Stimulated activated memory B cell treated with anti-CD40 and anti-IgM and Interleukin-4, amounts not matched to agents 10 μg/mL and 1 μg/mL and 100 μg/mL, for 72 hours (primary cell): ENCODE measurements around the gene KIF1B.
"Not testable (repeated sequence)": the region's sequence is repeated elsewhere in the genome, so short reads cannot be mapped to it uniquely, and the experiment has no call there.

Source experiments
- ATAC-seq: fragments of 150-1000 bp; cut with Tn5 transposase; 2 replicates; pipeline ENCODE4 v1.10.0; 2021
- H3K27ac Mint-ChIP-seq: one replicate; pipeline ENCODE4 v1.8.0; 2022; ENCODE audit warnings: mild to moderate bottlenecking, mixed read lengths
- H3K27me3 Mint-ChIP-seq: one replicate; pipeline ENCODE4 v1.8.0; 2022; ENCODE audit warnings: mixed read lengths
- H3K36me3 Mint-ChIP-seq: one replicate; pipeline ENCODE4 v1.8.0; 2022; ENCODE audit warnings: mixed read lengths
- H3K4me1 Mint-ChIP-seq: one replicate; pipeline ENCODE4 v1.8.0; 2022; ENCODE audit warnings: mixed read lengths
- H3K4me3 Mint-ChIP-seq: one replicate; pipeline ENCODE4 v1.8.0; 2022; ENCODE audit warnings: mild to moderate bottlenecking, moderate library complexity, mixed read lengths
- H3K9me3 Mint-ChIP-seq: one replicate; pipeline ENCODE4 v1.8.0; 2022; ENCODE audit warnings: mixed read lengths

KIF1B gene

DNA sequence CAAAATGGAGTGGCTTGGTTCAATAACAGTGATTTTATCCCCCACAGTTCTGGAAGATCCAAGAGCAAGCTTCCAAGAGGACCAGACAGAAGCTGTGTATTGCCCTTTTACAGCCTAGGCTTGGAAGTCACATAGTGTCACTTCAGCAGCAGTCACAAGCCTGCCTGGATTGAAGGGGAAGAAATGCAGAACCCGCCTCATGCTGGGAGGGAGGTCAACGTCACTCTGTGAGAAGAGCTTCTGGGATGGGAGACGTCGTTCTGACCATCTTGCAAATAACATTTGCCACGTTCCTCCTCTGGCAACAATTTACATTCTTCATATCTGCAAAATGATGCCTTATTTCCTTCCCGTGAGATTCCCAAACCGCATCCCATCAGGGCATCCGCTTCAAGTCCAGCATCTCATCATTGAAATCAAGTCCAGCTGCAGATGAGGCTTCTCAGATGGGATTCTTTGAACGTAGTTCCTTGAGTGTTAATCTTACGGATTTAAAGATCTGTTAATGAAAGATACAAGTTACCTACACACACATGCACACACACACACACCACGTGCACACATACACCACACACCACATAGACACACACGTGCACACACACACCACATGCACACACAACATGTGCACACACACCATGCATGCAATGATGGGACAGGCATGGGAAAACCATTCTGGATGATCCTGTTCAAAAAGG, 23.9 kb upstream of the KIF1B start:
- Mint-ChIP-seq H3K9me3 (peaks cover 3% of the 10 kb centered on the region), H3K4me1 (peaks cover 7% of the 10 kb centered on the region), H3K27me3 (no peaks in the 10 kb centered on the region), H3K4me3 (no peak overlapping the region), H3K27ac (no peak overlapping the region), H3K36me3 (peaks cover 5% of the 10 kb centered on the region)
- no peak for ATAC-seq

- ATAC-seq: no peak
- H3K27ac Mint-ChIP-seq: no peak overlapping the region
- H3K4me1 Mint-ChIP-seq: peaks cover 7% of the 10 kb centered on the region
- peaks cover 3% of the 10 kb centered on the region for H3K9me3 Mint-ChIP-seq
- H3K4me3 Mint-ChIP-seq: no peak overlapping the region
- peaks cover 5% of the 10 kb centered on the region for H3K36me3 Mint-ChIP-seq
- H3K27me3 Mint-ChIP-seq: no peaks in the 10 kb centered on the region
Observed at GRCh38 chr1:10187026-10187334, 23.4 kb upstream of the KIF1B start.

DNA sequence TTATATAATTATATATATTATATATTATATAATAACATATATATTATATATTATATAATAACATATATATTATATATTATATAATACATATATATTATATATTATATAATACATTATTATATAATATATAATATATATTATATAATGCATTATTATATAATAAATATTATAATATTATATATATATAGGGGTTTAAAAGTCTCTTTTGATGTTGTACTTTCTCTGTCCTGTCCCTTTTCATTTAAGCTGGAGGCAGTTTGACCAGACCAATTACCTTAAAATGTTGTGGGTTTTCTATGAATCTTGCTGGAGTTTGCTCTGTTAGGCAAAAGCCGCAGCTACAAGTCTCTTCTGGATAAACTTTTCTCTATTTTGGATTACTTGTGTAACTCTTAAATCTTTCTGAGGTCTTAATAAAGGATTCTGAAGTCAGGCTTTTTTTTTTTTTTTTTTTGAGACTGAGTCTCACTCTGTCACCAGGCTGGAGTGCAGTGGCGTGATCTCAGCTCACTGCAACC, 22.2 kb upstream of the KIF1B start:
- H3K9me3 Mint-ChIP-seq: peaks cover 3% of the 10 kb centered on the region
- peaks cover 7% of the 10 kb centered on the region for H3K4me1 Mint-ChIP-seq
- H3K27ac Mint-ChIP-seq: no peak overlapping the region
- H3K27me3 Mint-ChIP-seq: peaks cover 2% of the 10 kb centered on the region
- no peaks in the 10 kb centered on the region for H3K36me3 Mint-ChIP-seq
- ATAC-seq: no peak
- no peak overlapping the region for H3K4me3 Mint-ChIP-seq

GRCh38 chr1:10189659-10190058, 20.7 kb upstream of the KIF1B start:
- H3K36me3 Mint-ChIP-seq: no peaks in the 10 kb centered on the region
- peak; percentile 86 for ATAC-seq
- peak overlapping the region; percentile 65 for H3K27ac Mint-ChIP-seq
- peaks cover 3% of the 10 kb centered on the region for H3K9me3 Mint-ChIP-seq
- peaks cover 7% of the 10 kb centered on the region for H3K4me1 Mint-ChIP-seq
- peaks cover 9% of the 10 kb centered on the region for H3K27me3 Mint-ChIP-seq
- peak overlapping the region; percentile 31 for H3K4me3 Mint-ChIP-seq

GRCh38 chr1:10192263-10192662, 18.1 kb upstream of the KIF1B start:
- Mint-ChIP-seq H3K36me3 (no peaks in the 10 kb centered on the region), H3K9me3 (peaks cover 3% of the 10 kb centered on the region), H3K27ac (no peak overlapping the region), H3K4me1 (peaks cover 7% of the 10 kb centered on the region), H3K27me3 (peaks cover 9% of the 10 kb centered on the region), H3K4me3 (no peak overlapping the region)
- no peak for ATAC-seq

- Mint-ChIP-seq H3K27ac (no peak overlapping the region), H3K4me1 (peaks cover 7% of the 10 kb centered on the region), H3K9me3 (peaks cover 3% of the 10 kb centered on the region), H3K4me3 (no peak overlapping the region), H3K36me3 (no peaks in the 10 kb centered on the region), H3K27me3 (peaks cover 9% of the 10 kb centered on the region)
- no peak for ATAC-seq
Observed at GRCh38 chr1:10193288-10193687, 17.1 kb upstream of the KIF1B start.

GRCh38 chr1:10195570-10195969, 14.8 kb upstream of the KIF1B start:
- Mint-ChIP-seq H3K4me3 (no peak overlapping the region), H3K4me1 (no peaks in the 10 kb centered on the region), H3K9me3 (no peaks in the 10 kb centered on the region), H3K36me3 (no peaks in the 10 kb centered on the region), H3K27ac (no peak overlapping the region), H3K27me3 (peaks cover 9% of the 10 kb centered on the region)
- no peak for ATAC-seq

- Mint-ChIP-seq H3K4me3 (no peak overlapping the region), H3K4me1 (no peaks in the 10 kb centered on the region), H3K9me3 (no peaks in the 10 kb centered on the region), H3K36me3 (no peaks in the 10 kb centered on the region), H3K27me3 (peaks cover 9% of the 10 kb centered on the region), H3K27ac (no peak overlapping the region)
- ATAC-seq: no peak
Observed at GRCh38 chr1:10196976-10197375, 13.4 kb upstream of the KIF1B start.

- Mint-ChIP-seq H3K36me3 (no peaks in the 10 kb centered on the region), H3K4me3 (no peak overlapping the region), H3K4me1 (no peaks in the 10 kb centered on the region), H3K27ac (no peak overlapping the region), H3K27me3 (no peaks in the 10 kb centered on the region), H3K9me3 (no peaks in the 10 kb centered on the region)
- ATAC-seq: no peak
Observed at GRCh38 chr1:10200620-10201019, 9.8 kb upstream of the KIF1B start.

DNA sequence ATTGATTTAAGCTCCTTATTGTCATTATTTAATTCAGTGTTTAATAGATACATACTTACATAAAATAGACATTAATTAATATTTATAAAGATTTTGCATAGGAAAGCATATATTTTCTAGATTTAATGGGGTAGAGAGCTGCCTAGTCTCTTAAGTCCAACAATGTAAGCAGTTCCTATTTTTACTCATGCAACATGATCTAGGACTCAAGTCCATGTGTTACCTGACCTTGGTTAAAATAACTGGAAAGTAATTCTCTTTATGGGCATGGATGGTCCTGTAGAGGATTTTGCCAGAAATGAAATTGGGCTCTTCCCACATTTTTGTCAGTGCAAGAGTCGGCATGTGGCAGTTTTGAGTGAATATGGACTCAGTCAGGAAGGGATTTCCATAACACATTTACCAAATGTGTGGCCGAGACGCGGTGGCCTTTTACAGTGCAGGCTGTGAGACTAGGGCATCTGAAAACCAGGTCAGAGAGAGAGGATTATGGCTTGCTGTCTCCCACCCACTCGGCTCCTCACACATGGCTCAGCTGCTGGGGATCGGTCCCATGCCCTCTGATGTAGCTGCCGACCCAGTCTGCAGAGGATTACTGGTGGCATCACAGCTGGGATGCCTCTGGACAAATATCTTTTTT, 6.2 kb upstream of the KIF1B start:
- Mint-ChIP-seq H3K27ac (no peak overlapping the region), H3K36me3 (no peaks in the 10 kb centered on the region), H3K4me1 (peaks cover 6% of the 10 kb centered on the region), H3K9me3 (no peaks in the 10 kb centered on the region), H3K27me3 (no peaks in the 10 kb centered on the region), H3K4me3 (no peak overlapping the region)
- ATAC-seq: no peak

DNA sequence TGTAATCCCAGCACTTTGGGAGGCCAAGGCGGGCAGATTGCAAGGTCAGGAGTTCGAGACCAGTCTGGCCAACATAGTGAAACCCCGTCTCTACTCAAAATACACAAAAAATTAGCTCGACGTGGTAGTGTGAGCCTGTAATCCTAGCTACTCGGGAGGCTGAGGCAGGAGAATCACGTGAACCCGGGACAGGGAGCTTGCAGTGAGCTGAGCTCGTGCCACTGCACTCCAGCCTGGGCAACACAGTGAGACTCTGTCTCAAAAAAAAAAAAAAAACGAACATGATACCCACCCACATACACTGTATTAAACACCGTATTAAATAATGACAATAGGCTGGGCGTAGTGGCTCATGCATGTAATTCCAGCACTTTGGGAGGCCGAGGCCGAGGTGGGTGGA, 5.2 kb upstream of the KIF1B start:
- H3K4me3 Mint-ChIP-seq, ATAC-seq, H3K9me3 Mint-ChIP-seq, H3K27me3 Mint-ChIP-seq, H3K36me3 Mint-ChIP-seq, H3K27ac Mint-ChIP-seq: not testable (repeated sequence)
- H3K4me1 Mint-ChIP-seq: peaks cover 16% of the 10 kb centered on the region

- H3K27me3 Mint-ChIP-seq: no peaks in the 10 kb centered on the region
- ATAC-seq: no peak
- no peak overlapping the region for H3K27ac Mint-ChIP-seq
- H3K9me3 Mint-ChIP-seq: no peaks in the 10 kb centered on the region
- no peaks in the 10 kb centered on the region for H3K36me3 Mint-ChIP-seq
- H3K4me3 Mint-ChIP-seq: no peak overlapping the region
- peaks cover 33% of the 10 kb centered on the region for H3K4me1 Mint-ChIP-seq
Observed at GRCh38 chr1:10207810-10208209, 2.6 kb upstream of the KIF1B start.

- peak overlapping the region; percentile 51 for H3K4me3 Mint-ChIP-seq
- H3K9me3 Mint-ChIP-seq: no peaks in the 10 kb centered on the region
- peak overlapping the region; percentile 64 for H3K27ac Mint-ChIP-seq
- no peaks in the 10 kb centered on the region for H3K36me3 Mint-ChIP-seq
- ATAC-seq: no peak
- H3K4me1 Mint-ChIP-seq: peaks cover 37% of the 10 kb centered on the region
- no peaks in the 10 kb centered on the region for H3K27me3 Mint-ChIP-seq
Observed at GRCh38 chr1:10208537-10208936, 1.8 kb upstream of the KIF1B start.

DNA sequence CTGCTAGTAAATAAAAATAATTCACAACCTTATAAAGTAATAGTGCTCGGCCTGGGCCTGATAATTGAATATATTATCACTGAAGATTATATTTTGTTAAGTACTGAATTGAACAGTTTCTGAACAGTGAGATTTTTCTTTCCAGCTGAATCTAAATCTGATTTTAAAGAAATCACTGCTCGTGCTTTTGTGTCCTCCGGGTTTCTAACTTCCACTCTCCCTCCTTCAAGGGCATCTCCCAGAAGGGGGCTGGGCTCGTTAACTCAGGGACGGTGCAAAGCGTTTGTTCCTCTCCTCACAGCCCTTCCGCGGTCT, 823 bp upstream of the KIF1B start:
- ATAC-seq: no peak
- H3K4me1 Mint-ChIP-seq: peaks cover 38% of the 10 kb centered on the region
- H3K36me3 Mint-ChIP-seq: no peaks in the 10 kb centered on the region
- no peaks in the 10 kb centered on the region for H3K27me3 Mint-ChIP-seq
- H3K9me3 Mint-ChIP-seq: no peaks in the 10 kb centered on the region
- H3K27ac Mint-ChIP-seq: peak overlapping the region; percentile 87
- peak overlapping the region; percentile 97 for H3K4me3 Mint-ChIP-seq

- Mint-ChIP-seq H3K27me3 (no peaks in the 10 kb centered on the region), H3K36me3 (no peaks in the 10 kb centered on the region), H3K27ac (peak overlapping the region; percentile 58), H3K4me1 (peaks cover 46% of the 10 kb centered on the region), H3K9me3 (no peaks in the 10 kb centered on the region), H3K4me3 (peak overlapping the region; percentile 84)
- peak; percentile 20 for ATAC-seq
Observed at GRCh38 chr1:10210841-10211804, 753 bp downstream of the KIF1B start.
